HG03558 (cell line): ENCODE data around the gene MAGI2.

Experiments used
- ATAC-seq: cut with Tn5 transposase; IDR thresholded peaks from one replicate; pipeline ENCODE4 v1.9.1; 2021; ENCODE audit warnings: moderate number of reproducible peaks; ENCODE audit not compliant: unreplicated experiment; ENCODE audit errors: extremely low read depth

Gene MAGI2

GRCh38 chr7:78709658-78710057 lies 743.8 kb downstream of the MAGI2 start:
- no peak for ATAC-seq

GRCh38 chr7:78704504-78704903 lies 749.0 kb downstream of the MAGI2 start:
- no peak for ATAC-seq

DNA sequence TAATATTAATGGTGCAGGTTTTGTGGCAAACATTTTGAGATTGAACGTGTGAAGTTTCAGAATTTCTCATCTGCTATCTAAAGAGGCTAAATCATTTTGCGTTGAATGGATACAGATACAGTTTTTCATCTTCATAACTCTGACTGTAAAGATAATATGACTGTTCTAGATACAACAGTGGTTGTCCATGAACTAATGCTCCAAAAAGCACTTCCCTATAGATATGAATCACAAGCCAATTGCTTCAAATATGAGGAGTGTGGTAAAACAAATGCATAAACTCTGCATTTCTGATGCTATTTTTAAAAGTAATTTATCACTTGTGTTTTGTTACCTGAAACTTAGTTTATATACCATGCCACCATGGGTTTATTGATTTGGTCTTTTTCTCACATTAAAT lies 750.1 kb downstream of the MAGI2 start:
- ATAC-seq = no peak

DNA sequence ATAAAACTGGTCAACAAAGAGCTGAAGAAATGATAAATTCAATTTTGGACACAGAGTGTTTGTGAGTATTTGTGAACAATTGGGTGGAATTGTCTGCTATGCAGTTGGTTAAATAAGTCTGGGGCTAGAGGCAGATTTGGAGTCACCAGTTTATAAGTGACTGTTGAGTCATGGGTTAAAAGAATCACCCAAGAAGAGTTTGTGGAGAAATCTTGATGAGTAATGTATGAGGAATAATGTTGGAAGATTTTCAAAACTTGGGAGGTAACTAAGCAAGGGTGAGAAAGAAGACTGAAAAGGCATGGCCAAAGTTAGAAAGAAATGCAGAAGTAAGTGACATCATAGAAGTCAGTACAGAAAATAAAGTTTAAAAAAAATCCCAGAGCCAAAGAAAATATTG lies 750.7 kb downstream of the MAGI2 start:
- no peak for ATAC-seq

DNA sequence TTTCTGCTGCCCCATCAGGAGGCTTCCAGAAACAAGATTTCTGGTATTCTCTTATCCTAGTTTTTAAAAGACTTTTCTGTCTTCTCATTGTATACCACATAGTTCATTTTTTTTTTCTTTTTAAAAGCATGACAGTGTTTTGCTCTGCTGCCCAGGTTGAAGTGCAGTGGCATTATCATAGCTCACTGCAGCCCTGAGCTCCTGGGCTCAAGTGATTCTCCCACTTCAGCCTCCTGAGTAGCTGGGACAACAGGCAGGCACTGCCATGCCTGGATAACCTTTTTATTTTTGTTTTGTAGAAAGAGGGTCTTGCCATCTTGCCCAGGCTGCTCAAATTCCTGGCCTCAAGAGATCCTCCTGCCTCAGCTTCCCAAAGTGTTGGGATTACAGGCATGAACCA lies 757.6 kb downstream of the MAGI2 start:
- no peak for ATAC-seq

GRCh38 chr7:78691584-78691983 lies 761.9 kb downstream of the MAGI2 start:
- no peak for ATAC-seq

DNA sequence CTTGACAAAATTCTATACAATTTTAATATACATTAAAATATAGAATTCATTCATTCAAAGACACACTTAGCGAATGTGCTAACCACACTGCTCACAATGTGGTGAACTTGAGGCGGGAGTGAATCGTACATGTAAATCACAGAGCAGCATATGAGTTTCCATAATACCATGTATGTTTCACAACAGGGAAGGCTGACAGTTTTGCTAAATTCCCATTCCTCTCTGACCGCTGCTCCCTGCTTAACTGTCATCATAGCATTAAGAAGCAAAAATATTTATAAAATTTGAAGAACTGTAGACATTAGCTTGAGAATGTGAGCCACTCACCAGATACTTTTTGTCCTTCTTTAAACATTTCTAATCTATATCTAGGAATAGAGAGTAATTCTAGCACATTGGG lies 763.3 kb downstream of the MAGI2 start:
- no peak for ATAC-seq

DNA sequence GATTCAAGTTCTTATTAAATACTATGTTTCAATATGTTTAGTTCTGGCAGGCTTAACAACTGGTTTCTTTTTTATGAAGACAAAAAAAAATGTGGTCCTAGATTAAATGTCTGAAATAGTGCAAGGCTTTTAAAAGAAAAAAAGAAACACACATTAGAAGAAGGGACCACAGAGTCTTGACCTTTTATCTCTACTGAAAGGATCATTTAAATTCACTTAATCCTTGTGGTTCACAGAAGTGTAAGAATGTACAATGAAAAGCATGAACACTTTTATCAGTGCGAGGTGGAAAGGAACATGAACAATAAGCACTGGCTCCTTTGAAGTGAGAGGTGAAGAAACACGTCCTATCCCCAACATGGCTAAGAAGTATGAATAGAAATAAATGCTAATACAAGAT lies 765.1 kb downstream of the MAGI2 start:
- ATAC-seq = no peak

DNA sequence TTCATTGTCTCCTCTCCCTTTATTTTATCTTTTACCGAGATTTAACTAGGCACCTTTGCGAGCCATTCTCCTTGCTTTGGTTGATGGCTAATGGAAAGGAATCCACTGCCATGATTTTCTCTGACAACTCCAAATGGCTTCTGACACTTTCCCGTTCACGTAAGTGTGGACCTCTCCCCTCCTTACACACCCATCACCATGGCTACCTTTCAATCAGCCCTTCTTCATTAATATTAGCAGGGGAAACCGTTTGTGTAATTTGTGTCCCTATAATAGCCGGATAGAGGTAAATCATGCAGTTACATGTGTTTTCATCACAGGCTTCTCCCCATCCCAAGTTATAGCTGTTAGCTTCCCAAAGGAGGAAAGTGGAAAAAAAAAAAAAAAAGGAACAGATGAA lies 767.3 kb downstream of the MAGI2 start:
- no peak for ATAC-seq

- no peak for ATAC-seq
Measured at GRCh38 chr7:78684201-78684600, 769.3 kb downstream of the MAGI2 start.

- ATAC-seq = no peak
Measured at GRCh38 chr7:78683566-78683965, 769.9 kb downstream of the MAGI2 start.

DNA sequence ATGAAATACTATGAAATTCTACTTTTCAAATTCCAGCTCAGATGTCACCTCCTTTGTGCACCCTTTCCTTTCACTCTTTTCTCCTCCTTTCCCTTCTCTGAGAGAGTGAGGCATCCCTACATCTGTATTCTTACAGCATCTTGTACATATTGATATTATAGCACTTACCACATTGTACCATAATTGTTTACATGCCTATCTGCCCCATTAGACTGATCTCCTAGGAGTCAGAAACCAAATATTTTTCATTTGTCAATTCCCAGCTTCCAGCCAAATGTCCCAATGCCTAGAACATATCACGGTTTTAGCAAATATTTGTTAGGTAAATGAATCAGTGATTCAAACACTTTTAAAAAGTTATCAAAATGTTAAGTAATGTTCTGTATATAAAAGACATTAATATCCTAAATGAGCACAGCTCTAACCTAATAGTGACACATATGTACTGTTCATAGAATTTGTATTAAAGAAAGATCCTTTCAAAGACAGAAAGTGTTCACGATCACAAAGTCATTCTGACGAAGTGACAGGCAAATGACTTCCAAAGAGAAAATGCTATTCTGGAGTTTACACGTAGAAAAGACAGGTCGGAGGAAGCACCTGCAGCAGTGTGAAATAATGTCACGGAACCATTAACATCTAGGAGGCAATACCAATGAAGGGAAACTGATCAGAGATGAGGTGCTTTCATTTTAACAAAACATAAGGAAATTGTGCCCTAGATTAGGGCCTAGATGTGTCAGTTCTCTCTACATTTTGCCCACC lies 774.2 kb downstream of the MAGI2 start:
- ATAC-seq = no peak

DNA sequence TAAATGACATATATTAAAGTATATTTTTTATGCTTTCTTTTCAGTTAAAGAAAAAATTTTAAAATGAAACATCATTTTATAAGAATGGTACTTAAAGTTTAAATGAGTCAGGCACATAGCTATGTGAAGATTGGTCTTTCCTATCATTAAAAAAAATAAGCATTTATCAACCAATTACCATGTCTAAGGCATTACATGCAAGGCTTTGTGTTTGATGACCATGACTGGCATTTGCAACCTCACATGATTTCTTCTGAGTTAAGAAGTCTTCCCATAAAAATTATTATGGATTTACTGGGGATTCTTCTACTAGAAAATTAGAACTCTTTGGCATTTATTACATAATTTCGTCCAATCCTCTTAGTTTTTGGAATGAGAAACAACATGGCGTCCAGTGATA lies 776.1 kb downstream of the MAGI2 start:
- no peak for ATAC-seq

DNA sequence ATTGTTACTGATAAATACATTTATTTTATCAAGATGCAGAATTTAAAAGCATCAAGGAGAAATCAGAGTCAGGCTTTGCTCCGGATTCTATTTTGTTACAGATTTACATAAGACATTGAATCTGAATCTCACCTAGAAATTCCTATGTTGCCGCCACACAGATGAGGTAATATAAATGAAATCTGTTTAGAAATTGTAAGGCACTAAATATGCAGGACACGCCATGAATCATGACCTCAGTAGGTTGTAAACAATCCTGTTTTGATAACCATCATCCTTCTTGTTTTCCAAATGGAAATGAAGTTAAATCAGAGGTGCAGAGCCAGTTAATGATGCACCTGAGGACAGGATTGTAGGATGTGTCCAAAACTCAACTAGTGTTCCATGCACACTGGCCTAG lies 778.0 kb downstream of the MAGI2 start:
- ATAC-seq = no peak

DNA sequence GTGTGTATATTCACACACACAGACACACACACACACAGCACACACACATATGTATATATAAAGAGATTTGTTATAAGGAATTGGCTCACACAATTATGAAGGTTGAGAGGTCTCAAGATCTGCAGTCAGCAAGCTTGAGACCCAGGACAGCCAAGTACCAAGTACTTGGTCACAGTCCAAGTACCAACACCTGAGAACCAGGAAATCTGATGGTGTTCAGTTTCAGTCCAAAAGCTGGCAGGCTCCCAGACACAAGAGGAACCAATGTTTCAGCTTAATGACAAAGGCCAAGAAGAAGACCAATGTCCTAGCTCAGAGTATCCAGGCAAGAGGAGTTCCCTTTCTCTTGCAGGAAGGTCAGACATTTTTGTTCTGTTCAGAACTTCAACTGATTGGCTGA lies 780.2 kb downstream of the MAGI2 start:
- ATAC-seq = no peak

DNA sequence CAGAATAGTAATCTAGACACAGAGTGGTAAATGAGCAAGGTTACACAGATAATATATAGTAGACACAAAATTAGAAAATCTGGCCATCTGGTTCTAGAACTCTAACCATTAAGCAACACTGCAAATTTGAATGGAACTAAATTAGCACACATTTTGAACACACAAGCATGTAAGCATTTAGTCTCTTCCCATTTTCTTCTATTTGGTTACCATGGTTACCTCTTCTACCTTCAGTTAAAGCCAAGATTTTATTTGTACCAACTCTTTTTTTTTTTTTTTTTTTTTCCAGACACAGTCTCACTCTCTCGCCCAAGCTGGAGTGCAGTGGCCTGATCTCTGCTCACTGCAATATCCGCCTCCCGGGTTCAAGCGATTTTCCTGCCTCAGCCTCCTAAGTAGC lies 790.5 kb downstream of the MAGI2 start:
- no peak for ATAC-seq

- ATAC-seq = no peak
Measured at GRCh38 chr7:78649976-78650375, 803.5 kb downstream of the MAGI2 start.

DNA sequence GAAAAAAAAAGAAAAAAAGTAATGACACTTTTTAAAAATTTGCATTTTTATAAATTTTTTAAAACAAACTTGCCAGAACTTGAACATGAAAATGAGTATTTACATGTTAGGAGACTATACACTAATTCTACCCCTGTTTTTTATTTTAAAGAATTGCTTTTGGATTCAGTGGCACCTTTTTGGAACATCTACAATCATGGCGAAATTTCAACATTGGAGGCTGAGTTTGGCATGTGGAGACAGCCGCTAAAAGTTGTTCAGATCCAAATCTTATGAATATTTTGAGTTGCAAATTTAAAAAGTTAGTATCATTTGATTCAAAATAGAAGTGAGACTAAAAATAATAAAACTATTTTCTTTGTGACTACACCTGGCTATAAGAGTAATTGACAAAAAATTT lies 804.2 kb downstream of the MAGI2 start:
- ATAC-seq = no peak

DNA sequence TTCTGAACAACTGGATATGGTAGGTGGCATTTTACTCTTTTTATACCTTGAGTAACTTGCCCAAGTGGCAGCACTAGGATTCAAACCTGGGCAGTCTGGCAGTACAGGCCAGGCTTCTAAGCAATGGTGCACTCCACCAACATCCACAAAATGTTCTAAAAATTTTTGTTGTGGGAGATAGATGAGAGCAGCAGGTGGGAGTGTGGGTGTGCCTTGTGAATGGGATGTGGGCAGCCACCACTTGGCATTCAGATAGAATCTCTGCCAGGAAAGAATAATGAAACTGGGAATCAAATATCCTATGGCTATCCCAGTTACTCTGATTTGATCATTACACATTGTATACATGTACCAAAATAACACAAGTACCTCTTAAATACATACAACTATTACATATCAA lies 810.7 kb downstream of the MAGI2 start:
- no peak for ATAC-seq

DNA sequence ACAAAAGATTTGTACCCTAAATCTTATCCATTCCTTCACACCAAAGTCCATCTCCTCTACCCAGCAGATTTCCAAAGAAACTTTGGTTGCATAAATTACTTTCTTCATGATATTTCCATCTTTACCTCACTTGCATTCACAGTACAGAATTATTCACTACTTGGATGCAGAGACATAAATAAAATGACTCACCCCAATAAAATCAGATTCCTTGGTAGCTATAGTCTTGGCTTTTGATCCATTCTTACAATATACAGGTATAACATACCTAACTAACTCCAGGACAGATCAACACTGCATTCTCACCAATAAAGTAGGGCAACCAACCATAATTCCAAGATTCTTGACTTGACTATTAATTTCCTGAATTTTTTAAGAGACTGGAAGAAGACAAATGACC lies 815.1 kb downstream of the MAGI2 start:
- no peak for ATAC-seq

DNA sequence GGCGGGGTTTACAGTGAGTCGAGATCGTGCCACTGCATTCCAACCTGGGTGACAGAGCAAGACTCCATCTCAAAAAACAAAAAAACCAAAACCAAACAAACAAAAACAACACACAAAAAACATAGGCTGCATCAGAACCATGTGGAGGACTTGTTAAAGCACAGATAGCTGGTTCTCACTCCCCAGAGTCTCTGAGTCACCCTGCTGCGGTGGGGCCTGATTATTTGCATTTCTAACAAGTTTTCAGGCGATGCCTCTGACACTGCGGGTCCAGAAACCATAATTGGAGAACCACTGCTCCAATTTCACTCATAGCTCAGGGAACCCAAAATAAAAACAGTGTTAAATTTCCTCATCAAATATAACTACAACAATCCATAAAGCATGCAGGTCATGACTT lies 816.7 kb downstream of the MAGI2 start:
- ATAC-seq = no peak

- ATAC-seq = no peak
Measured at GRCh38 chr7:78635026-78635793, 818.3 kb downstream of the MAGI2 start.
